HCT116 (cell line): ENCODE measurements around the gene SLC1A1. TPM values are rescaled to one million over a fixed set of nuclear protein-coding genes. Genes with fewer than 3 reads are reported as not detected.

Experiments
- ATAC-seq: fragments of 200-7000 bp; cut with Tn5 transposase; 2 replicates; pipeline ENCODE4 v1.9.1; 2020; ENCODE audit warnings: mild to moderate bottlenecking, moderate library complexity
- BruUV-seq: library from RNA; stranded (reverse); fragments of 400-500 nt; replicated peaks from 2 replicates; lab custom pipeline; 2021; lab: Mats Ljungman, UMichigan
- CTCF ChIA-PET: fragments of 300-600 bp; sonication (Branson Sonifier 250); formaldehyde crosslinking; loops from one replicate; lab custom pipeline; 2021; ENCODE audit warnings: antibody characterized with exemption; lab: Charles Lee
- POLR2A ChIA-PET: fragments of 300-600, 350-600 bp; sonication (Branson Sonifier 250); formaldehyde crosslinking; loops from one replicate; lab custom pipeline; 2021; ENCODE audit warnings: antibody characterized with exemption; lab: Charles Lee
- RAD21 ChIA-PET, 2 experiments: fragments of 300-600 bp; sonication (Branson Sonifier 250); formaldehyde crosslinking; loops; one replicate each; lab custom pipeline; 2023; ENCODE audit warnings: low total read pairs in 2 of 2; ENCODE audit not compliant: uncharacterized antibody in 2 of 2, unreplicated experiment in 2 of 2, low non-redundant PET in 1 of 2; lab: Charles Lee
- DNase-seq: peaks from one replicate; pipeline ENCODE4 v3.0.0-alpha.2; 2010; ENCODE audit warnings: low read depth, low spot score
- H2AFZ ChIP-seq: fragments of 200-600 bp; shearing (Covaris generic), sonication (generic); 2 replicates; pipeline ENCODE4 v1.6.1; 2017; ENCODE audit warnings: low read depth, mixed run types, mixed read lengths, antibody characterized with exemption, low read length; ENCODE audit not compliant: poor library complexity, severe bottlenecking
- H3K27ac ChIP-seq: 2 replicates; pipeline ENCODE4 v1.5.1; 2012; ENCODE audit warnings: low read depth, low read length
- H3K27me3 ChIP-seq: fragments of 200-600 bp; sonication (generic); 2 replicates; pipeline ENCODE4 v1.6.1; 2016; ENCODE audit warnings: mixed run types, low read length, mixed read lengths; ENCODE audit not compliant: insufficient read depth
- H3K36me3 ChIP-seq, 2 experiments: fragments of 200-500 bp in 1 of 2; fragments of 200-600 bp in 1 of 2; sonication (Bioruptor generic) in 1 of 2; sonication (generic) in 1 of 2; 2 replicates each; pipeline versions ENCODE4 v1.5.1 to v1.6.1; 2014 to 2016; ENCODE audit warnings: low read length in 2 of 2, inconsistent platforms in 1 of 2, mixed read lengths in 1 of 2, mixed run types in 1 of 2; ENCODE audit not compliant: insufficient read depth in 2 of 2, control insufficient read depth in 1 of 2
- H3K4me1 ChIP-seq, 2 experiments: fragments of 200-600 bp in 1 of 2; sonication (generic) in 1 of 2; 2 replicates each; pipeline versions ENCODE4 v1.5.1 to v1.6.1; 2012 to 2017; ENCODE audit warnings: low read length in 2 of 2, inconsistent platforms in 1 of 2, mild to moderate bottlenecking in 1 of 2, mixed read lengths in 1 of 2, mixed run types in 1 of 2, moderate library complexity in 1 of 2; ENCODE audit not compliant: insufficient read depth in 2 of 2, control insufficient read depth in 1 of 2
- H3K4me2 ChIP-seq: fragments of 200-600 bp; sonication (generic); 2 replicates; pipeline ENCODE4 v1.6.1; 2017; ENCODE audit warnings: mixed run types, low read length, mixed read lengths
- H3K4me3 ChIP-seq, 2 experiments: fragments of 200-600 bp in 1 of 2; sonication (generic) in 1 of 2; replicated peaks in 1 of 2; 2 replicates each; pipeline ENCODE4 v1.5.1; 2011 to 2016; ENCODE audit warnings: low read length in 2 of 2, control low read depth in 1 of 2, low read depth in 1 of 2, mild to moderate bottlenecking in 1 of 2, mixed read lengths in 1 of 2, mixed run types in 1 of 2
- H3K79me2 ChIP-seq: fragments of 200-600 bp; sonication (generic); 2 replicates; pipeline ENCODE4 v1.6.1; 2017; ENCODE audit warnings: mild to moderate bottlenecking, mixed run types, low read length, moderate library complexity, mixed read lengths; ENCODE audit not compliant: insufficient read depth
- H3K9ac ChIP-seq: fragments of 200-600 bp; sonication (generic); 2 replicates; pipeline ENCODE4 v1.6.1; 2016; ENCODE audit warnings: low read length, mixed read lengths
- H3K9me2 ChIP-seq: fragments of 200-600 bp; sonication (generic), shearing (Covaris generic); 2 replicates; pipeline ENCODE4 v1.6.1; 2017; ENCODE audit warnings: mixed run types, mild to moderate bottlenecking, moderate library complexity; ENCODE audit not compliant: insufficient read depth
- H3K9me3 ChIP-seq, 2 experiments: fragments of 200-500 bp in 1 of 2; fragments of 200-600 bp in 1 of 2; sonication (Bioruptor generic) in 1 of 2; sonication (generic) in 1 of 2; 2 replicates each; pipeline ENCODE4 v1.6.1; 2014 to 2017; ENCODE audit warnings: low read length in 2 of 2, mixed read lengths in 2 of 2, inconsistent platforms in 1 of 2, low read depth in 1 of 2, mild to moderate bottlenecking in 1 of 2, mixed run types in 1 of 2, moderate library complexity in 1 of 2; ENCODE audit not compliant: control insufficient read depth in 1 of 2, insufficient read depth in 1 of 2
- H4K20me1 ChIP-seq: fragments of 200-600 bp; sonication (generic), shearing (Covaris generic); 2 replicates; pipeline ENCODE4 v1.6.1; 2017; ENCODE audit warnings: mixed run types, mild to moderate bottlenecking, moderate library complexity; ENCODE audit not compliant: insufficient read depth
- ATF3 ChIP-seq: IDR thresholded peaks from 2 replicates; pipeline ENCODE4 v1.6.1; 2012
- CBX3 ChIP-seq: IDR thresholded peaks from 2 replicates; pipeline ENCODE4 v1.6.1; 2012; ENCODE audit warnings: low read depth
- EGR1 ChIP-seq: IDR thresholded peaks from 2 replicates; pipeline ENCODE4 v1.6.1; 2012; ENCODE audit warnings: low read depth
- ELF1 ChIP-seq: IDR thresholded peaks from 2 replicates; pipeline ENCODE4 v1.6.1; 2012; ENCODE audit warnings: low read depth, borderline replicate concordance
- JUND ChIP-seq: IDR thresholded peaks from 2 replicates; pipeline ENCODE4 v1.6.1; 2012
- POLR2A ChIP-seq: IDR thresholded peaks from 2 replicates; pipeline ENCODE4 v1.7.0; 2011; ENCODE audit warnings: borderline replicate concordance; ENCODE audit not compliant: insufficient read depth, insufficient read length; ENCODE audit errors: extremely low read depth
- POLR2AphosphoS5 ChIP-seq: IDR thresholded peaks from 2 replicates; pipeline ENCODE4 v1.6.1; 2011; ENCODE audit warnings: mild to moderate bottlenecking, low read depth, low read length, moderate library complexity
- SP1 ChIP-seq: IDR thresholded peaks from 2 replicates; pipeline ENCODE4 v1.6.1; 2012; ENCODE audit warnings: low read depth
- ZBTB33 ChIP-seq: IDR thresholded peaks from 2 replicates; pipeline ENCODE4 v1.6.1; 2011; ENCODE audit warnings: mild to moderate bottlenecking, low read length, moderate library complexity; ENCODE audit not compliant: insufficient replicate concordance; ENCODE audit errors: extremely low read depth
- ZFX ChIP-seq: fragments of 450-650 bp; IDR thresholded peaks from 2 replicates; pipeline ENCODE4 v1.6.1; 2017
- ZNF274 ChIP-seq: fragments of 200-500 bp; sonication (Bioruptor generic); IDR thresholded peaks from 2 replicates; pipeline ENCODE4 v1.6.1; 2014; ENCODE audit warnings: mild to moderate bottlenecking, low read depth, low read length, inconsistent platforms
- intact Hi-C: fragments of 100-400 bp; cut with micrococcal nuclease; formaldehyde crosslinking; loops from 2 replicates; pipeline ENCODE4 v1.10.0; 2022
- total RNA-seq: library from RNA; stranded (reverse); gene quantifications from one replicate; pipeline ENCODE4 v1.2.1, GENCODE V29; 2021; ENCODE audit not compliant: unreplicated experiment

The SLC1A1 gene
- total RNA-seq, 1 experiment from 2014 or later: 6.8 TPM

GRCh38 chr9:4563105-4563504, 72.8 kb downstream of the SLC1A1 start:
- Histone ChIP-seq H3K4me2 (no peak overlapping the region), H3K27ac (no peak overlapping the region), H3K9me2 (no peaks in the 10 kb centered on the region), H3K9ac (no peak overlapping the region), H3K4me3 (no peak overlapping the region), H4K20me1 (no peaks in the 10 kb centered on the region), H3K4me1 (peaks cover 4 to 7% of the 10 kb centered on the region in 2 experiments; a peak in 1 of 4 replicates), H3K79me2 (no peaks in the 10 kb centered on the region), H3K36me3 (no peaks in the 10 kb centered on the region), H3K27me3 (no peaks in the 10 kb centered on the region), H3K9me3 (no peaks in the 10 kb centered on the region)
- intact Hi-C loops: no loop called here
- CTCF ChIA-PET: no interaction called here
- no TSS peak for BruUV-seq
- POLR2A ChIA-PET: no interaction called here
- no peak for TF ChIP-seq POLR2AphosphoS5
- TF ChIP-seq ZNF274: no peak
- no peak for TF ChIP-seq JUND
- TF ChIP-seq ATF3: no peak
- TF ChIP-seq ELF1: no peak
- no peak for TF ChIP-seq POLR2A
- no peak for TF ChIP-seq SP1
- no peak for TF ChIP-seq ZBTB33
- TF ChIP-seq ZFX: no peak
- TF ChIP-seq EGR1: no peak
- TF ChIP-seq CBX3: no peak
- TF ChIP-seq, all 23 proteins: peak for 0
- RAD21 ChIA-PET: no interaction called here
- ATAC-seq (no peak), DNase-seq (no peak)
- H2AFZ ChIP-seq: no peak overlapping the region
